H1 (cell line): ENCODE measurements around the gene TPRX1. TPM values are rescaled to one million over a fixed set of nuclear protein-coding genes. Genes with fewer than 3 reads are reported as not detected.
"Not testable (repeated sequence)": the region's sequence is repeated elsewhere in the genome, so short reads cannot be mapped to it uniquely, and the experiment has no call there.

Source experiments
- CTCF ChIA-PET: fragments of 300-600 bp; sonication (Branson Sonifier 250); formaldehyde crosslinking; loops from one replicate; lab custom pipeline; 2021; ENCODE audit not compliant: partially characterized antibody; lab: Charles Lee
- POLR2A ChIA-PET: fragments of 300-600 bp; sonication (Branson Sonifier 250); formaldehyde crosslinking; loops from one replicate; lab custom pipeline; 2021; ENCODE audit warnings: inconsistent platforms; ENCODE audit not compliant: partially characterized antibody; lab: Charles Lee
- DNase-seq, 2 experiments: peaks; one replicate each; pipeline versions ENCODE4 v3.0.0 to v3.0.0-alpha.2; 2010 to 2022; ENCODE audit warnings: low spot score in 2 of 2, low read depth in 1 of 2, mixed read lengths in 1 of 2
- FAIRE-seq: peaks from 2 replicates; lab custom pipeline; 2011; peaks lifted over from hg19 to GRCh38; lab: Jason Lieb, UNC
- H2AFZ ChIP-seq: 2 replicates; pipeline ENCODE4 v1.8.1; 2012; ENCODE audit warnings: low read length, inconsistent platforms
- H2AK5ac ChIP-seq: 2 replicates; pipeline ENCODE4 v1.6.1; 2013; ENCODE audit warnings: low read depth, low read length
- H2BK120ac ChIP-seq: replicated peaks from 2 replicates; pipeline ENCODE3; 2013; ENCODE audit warnings: low read depth, low read length, inconsistent platforms
- H2BK12ac ChIP-seq: 2 replicates; pipeline ENCODE4 v1.6.1; 2013; ENCODE audit warnings: low read depth, low read length
- H2BK15ac ChIP-seq: 2 replicates; pipeline ENCODE4 v1.6.1; 2013; ENCODE audit warnings: low read length
- H2BK20ac ChIP-seq: 2 replicates; pipeline ENCODE4 v1.6.1; 2013; ENCODE audit warnings: low read length
- H2BK5ac ChIP-seq: 2 replicates; pipeline ENCODE4 v1.6.1; 2013; ENCODE audit warnings: low read depth, low read length
- H3K14ac ChIP-seq: 2 replicates; pipeline ENCODE4 v1.6.1; 2013; ENCODE audit warnings: inconsistent platforms; ENCODE audit not compliant: insufficient read length
- H3K18ac ChIP-seq: 2 replicates; pipeline ENCODE4 v1.6.1; 2013; ENCODE audit warnings: low read length; ENCODE audit errors: extremely low read depth
- H3K23ac ChIP-seq: 2 replicates; pipeline ENCODE4 v1.6.1; 2013; ENCODE audit warnings: inconsistent platforms; ENCODE audit not compliant: insufficient read length
- H3K23me2 ChIP-seq: 2 replicates; pipeline ENCODE4 v1.6.1; 2013; ENCODE audit warnings: low read depth, low read length
- H3K27ac ChIP-seq: 2 replicates; pipeline ENCODE4 v1.6.1; 2011; ENCODE audit warnings: low read depth, low read length, inconsistent platforms
- H3K27me3 ChIP-seq, 4 experiments: replicated peaks in 1 of 4; 1 replicate in 1 of 4; 2 replicates in 3 of 4; pipeline versions ENCODE4 v1.6.1 to v1.8.1; 2011 to 2013; ENCODE audit warnings: low read length in 3 of 4, mild to moderate bottlenecking in 3 of 4, inconsistent platforms in 2 of 4, mixed read lengths in 2 of 4, moderate library complexity in 1 of 4; ENCODE audit not compliant: control insufficient read depth in 3 of 4, insufficient read depth in 3 of 4; ENCODE audit errors: extremely low read depth in 1 of 4
- H3K36me3 ChIP-seq, 4 experiments: 2 replicates each; pipeline versions ENCODE4 v1.6.1 to v1.8.1; 2011 to 2013; ENCODE audit warnings: mild to moderate bottlenecking in 4 of 4, low read length in 3 of 4, moderate library complexity in 2 of 4, control low read depth in 1 of 4, inconsistent platforms in 1 of 4; ENCODE audit not compliant: insufficient read depth in 4 of 4, control insufficient read depth in 2 of 4
- H3K4ac ChIP-seq: replicated peaks from 2 replicates; pipeline ENCODE3; 2013; ENCODE audit warnings: low read length, low read depth, mixed read lengths, inconsistent platforms; ENCODE audit not compliant: insufficient read length
- H3K4me1 ChIP-seq, 4 experiments: replicated peaks in 1 of 4; 1 replicate in 1 of 4; 2 replicates in 3 of 4; pipeline versions ENCODE4 v1.6.1 to v1.8.1; 2011 to 2013; ENCODE audit warnings: low read length in 3 of 4, inconsistent platforms in 2 of 4, mixed read lengths in 1 of 4; ENCODE audit not compliant: insufficient read depth in 4 of 4, control insufficient read depth in 3 of 4
- H3K4me2 ChIP-seq, 2 experiments: 2 replicates each; pipeline versions ENCODE4 v1.6.1 to v1.8.1; 2011 to 2013; ENCODE audit warnings: low read depth in 2 of 2, low read length in 2 of 2, control low read depth in 1 of 2, inconsistent platforms in 1 of 2, mild to moderate bottlenecking in 1 of 2; ENCODE audit not compliant: insufficient read depth in 1 of 2
- H3K4me3 ChIP-seq, 4 experiments: fragments of 200-600, 300-600 bp in 1 of 4; sonication (generic), shearing (Covaris generic), sonication (Bioruptor Twin) in 1 of 4; 2 replicates each; pipeline versions ENCODE4 v1.5.1 to v1.8.1; 2011 to 2016; ENCODE audit warnings: low read length in 4 of 4, low read depth in 3 of 4, control low read depth in 2 of 4, inconsistent platforms in 2 of 4, mild to moderate bottlenecking in 2 of 4, mixed read lengths in 1 of 4, moderate library complexity in 1 of 4; ENCODE audit not compliant: insufficient read depth in 2 of 4; ENCODE audit errors: extremely low read depth in 1 of 4
- H3K56ac ChIP-seq: replicated peaks from 2 replicates; pipeline ENCODE3; 2013; ENCODE audit warnings: low read depth, mild to moderate bottlenecking, mixed read lengths, low read length, inconsistent platforms; ENCODE audit not compliant: insufficient read length
- H3K79me1 ChIP-seq: 2 replicates; pipeline ENCODE4 v1.6.1; 2013; ENCODE audit warnings: low read depth, low read length, control low read depth
- H3K79me2 ChIP-seq, 2 experiments: 2 replicates each; pipeline versions ENCODE4 v1.6.1 to v1.8.1; 2012 to 2013; ENCODE audit warnings: low read length in 2 of 2, mild to moderate bottlenecking in 2 of 2, inconsistent platforms in 1 of 2; ENCODE audit not compliant: insufficient read depth in 2 of 2, control insufficient read depth in 1 of 2
- H3K9ac ChIP-seq, 4 experiments: replicated peaks in 1 of 4; 1 replicate in 1 of 4; 2 replicates in 3 of 4; pipeline versions ENCODE4 v1.6.1 to v1.8.1; 2011 to 2013; ENCODE audit warnings: low read depth in 3 of 4, low read length in 3 of 4, control low read depth in 2 of 4, mild to moderate bottlenecking in 2 of 4, moderate library complexity in 2 of 4, inconsistent platforms in 1 of 4; ENCODE audit errors: extremely low read depth in 1 of 4
- H3K9me3 ChIP-seq, 2 experiments: 2 replicates each; pipeline versions ENCODE4 v1.6.1 to v1.8.1; 2012 to 2013; ENCODE audit warnings: mild to moderate bottlenecking in 2 of 2, moderate library complexity in 2 of 2, control low read depth in 1 of 2, inconsistent platforms in 1 of 2, low read depth in 1 of 2, low read length in 1 of 2, mixed read lengths in 1 of 2; ENCODE audit not compliant: insufficient read depth in 2 of 2
- H4K20me1 ChIP-seq, 2 experiments: replicated peaks in 1 of 2; 2 replicates each; pipeline versions ENCODE3 to v1.8.1; 2011 to 2013; ENCODE audit warnings: inconsistent platforms in 2 of 2, low read length in 2 of 2, mild to moderate bottlenecking in 1 of 2; ENCODE audit not compliant: insufficient read depth in 2 of 2, control insufficient read depth in 1 of 2
- H4K5ac ChIP-seq: 2 replicates; pipeline ENCODE4 v1.6.1; 2013; ENCODE audit warnings: low read length, low read depth, mixed read lengths, inconsistent platforms; ENCODE audit not compliant: insufficient read length
- H4K8ac ChIP-seq: 2 replicates; pipeline ENCODE4 v1.8.0; 2013; ENCODE audit warnings: mild to moderate bottlenecking, moderate library complexity, low read length, inconsistent platforms; ENCODE audit not compliant: insufficient read depth; ENCODE audit errors: extremely low read depth
- H4K91ac ChIP-seq: replicated peaks from 2 replicates; pipeline ENCODE3; 2013; ENCODE audit warnings: low read length, mixed read lengths, inconsistent platforms; ENCODE audit not compliant: insufficient read length
- BCL11A ChIP-seq, 2 experiments: IDR thresholded peaks; one replicate each; pipeline ENCODE4 v1.6.1; 2011; ENCODE audit warnings: low read depth in 2 of 2, low read length in 2 of 2, mild to moderate bottlenecking in 2 of 2
- EGR1 ChIP-seq: IDR thresholded peaks from 2 replicates; pipeline ENCODE4 v1.6.1; 2011; ENCODE audit warnings: low read depth, low read length, borderline replicate concordance
- EP300 ChIP-seq, 2 experiments: IDR thresholded peaks; 1 replicate in 1 of 2; 2 replicates in 1 of 2; pipeline ENCODE4 v1.6.1; 2011 to 2012; ENCODE audit warnings: low read depth in 2 of 2, low read length in 2 of 2, mild to moderate bottlenecking in 2 of 2, borderline replicate concordance in 1 of 2, inconsistent platforms in 1 of 2, moderate library complexity in 1 of 2
- NANOG ChIP-seq: IDR thresholded peaks from 2 replicates; pipeline ENCODE4 v1.6.1; 2011; ENCODE audit warnings: low read length, low read depth, mild to moderate bottlenecking, inconsistent platforms; ENCODE audit not compliant: insufficient read depth, poor library complexity, severe bottlenecking
- TCF12 ChIP-seq: IDR thresholded peaks from 2 replicates; pipeline ENCODE4 v1.6.1; 2011; ENCODE audit warnings: low read depth, mild to moderate bottlenecking, low read length
- ZNF274 ChIP-seq: IDR thresholded peaks from 2 replicates; pipeline ENCODE4 v1.7.0; 2012; ENCODE audit warnings: low read length, borderline replicate concordance; ENCODE audit errors: extremely low read depth
- WGBS, 2 experiments: shearing (Covaris generic) in 1 of 2; methylation state at CpG; one replicate each; pipeline versions ENCODE4 v1.1.6 to v1.1.7; 2013 to 2015; ENCODE audit warnings: low lambda C conversion rate in 2 of 2, mixed read lengths in 2 of 2, inconsistent platforms in 1 of 2, low coverage in 1 of 2, missing lambda C conversion rate in 1 of 2; ENCODE audit not compliant: insufficient replicate concordance in 2 of 2, insufficient coverage in 1 of 2, insufficient read length in 1 of 2; ENCODE audit errors: extremely low coverage in 1 of 2, missing lambda C conversion rate in 1 of 2; 5-methylcytosine and 5-hydroxymethylcytosine counted together
- polyA plus RNA-seq, 7 experiments: library from polyadenylated mRNA; depleted of rRNA in 3 of 7; stranded (reverse) in 5 of 7; unstranded in 2 of 7; fragments of >200 nt in 5 of 7; fragments of 200-250 nt in 2 of 7; gene quantifications; 1 replicate in 5 of 7; 2 replicates in 1 of 7; 4 replicates in 1 of 7; pipeline versions ENCODE4 v1.2.1 to v1.2.3, GENCODE V29; 2011 to 2013; ENCODE audit warnings: missing spikeins in 2 of 7, mixed read lengths in 2 of 7
- total RNA-seq: library from RNA; stranded (reverse); fragmentation: NEBNext Ultra II Directional; extraction: Animal tissue kit (Norgen Biotek cat#: 25700); gene quantifications from 2 replicates; pipeline ENCODE4 v1.2.1, GENCODE V29; 2021
- TF ChIP-seq, protein P1 (sequence below): IDR thresholded peaks from 2 replicates; pipeline ENCODE4 v1.6.1; 2012; ENCODE audit warnings: inconsistent platforms

Gene TPRX1
- total and polyA plus RNA-seq, 2 of the 8 experiments (the other 6 are each of a cell fraction or from before 2014, with no cell fraction given), result 0.03 TPM; not detected in 1

DNA sequence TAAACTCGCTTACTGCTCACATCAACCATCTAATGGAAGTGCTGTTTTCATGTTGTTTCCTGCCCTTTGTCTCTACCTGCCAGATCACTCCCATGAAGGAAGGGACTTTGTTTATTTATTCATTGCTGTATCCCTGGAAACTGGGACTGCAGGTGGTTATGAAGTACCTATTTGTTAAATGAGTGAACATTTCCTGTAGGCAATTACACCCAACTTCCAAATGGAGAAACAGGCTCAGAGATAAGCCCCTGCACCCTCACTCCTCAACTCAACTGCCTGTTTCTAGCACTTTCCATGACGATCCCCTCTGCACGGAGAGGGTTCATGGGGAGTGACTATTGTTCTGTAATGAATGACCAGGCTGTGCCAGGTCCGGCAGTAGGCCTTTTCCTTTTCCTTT lies 27.8 kb downstream of the TPRX1 start (continued):
- TF ChIP-seq, protein P1, sequence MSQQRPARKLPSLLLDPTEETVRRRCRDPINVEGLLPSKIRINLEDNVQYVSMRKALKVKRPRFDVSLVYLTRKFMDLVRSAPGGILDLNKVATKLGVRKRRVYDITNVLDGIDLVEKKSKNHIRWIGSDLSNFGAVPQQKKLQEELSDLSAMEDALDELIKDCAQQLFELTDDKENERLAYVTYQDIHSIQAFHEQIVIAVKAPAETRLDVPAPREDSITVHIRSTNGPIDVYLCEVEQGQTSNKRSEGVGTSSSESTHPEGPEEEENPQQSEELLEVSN, result no peak
- no peak for TF ChIP-seq ZNF274
- TF ChIP-seq BCL11A (IDR thresholded peaks at IDR 0.05; ENCODE audit: low read depth in 2 of 2, low read length in 2 of 2), result no peak
- TF ChIP-seq EGR1, result no peak
- no peak for TF ChIP-seq TCF12
- TF ChIP-seq NANOG, result no peak
- no peak for TF ChIP-seq EP300 (IDR thresholded peaks at IDR 0.05; ENCODE audit: borderline replicate concordance in 1 of 2, low read depth in 2 of 2, low read length in 2 of 2)

DNA sequence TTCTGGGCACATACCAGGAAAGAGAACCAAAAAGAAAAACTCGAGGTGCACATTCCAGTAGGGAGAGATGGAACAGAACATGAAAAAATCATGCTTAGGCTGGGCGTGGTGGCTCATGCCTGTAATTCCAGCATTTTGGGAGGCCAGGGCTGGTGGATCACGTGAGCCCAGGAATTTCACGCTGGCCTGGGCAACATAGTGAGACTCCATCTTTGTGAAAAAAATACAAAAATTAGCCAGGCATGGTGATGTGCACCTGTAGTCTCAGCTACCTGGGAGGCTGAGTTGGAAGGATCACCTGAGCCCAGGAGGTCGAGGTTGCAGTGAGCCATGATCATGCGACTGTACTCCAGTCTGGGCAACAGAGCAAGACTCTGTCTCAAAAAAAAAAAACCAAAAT lies 33.1 kb downstream of the TPRX1 start:
- H3K56ac ChIP-seq, result not testable (repeated sequence)
- POLR2A ChIA-PET, result interaction anchor here (1.5 kb wide), 1 partner anchor 18 kb away, joined by 3 read pairs; no protein-coding TSS in a partner anchor

More for the DNA sequence above, 33.1 kb downstream of the TPRX1 start:
- H4K91ac ChIP-seq, H3K27ac ChIP-seq, H2AK5ac ChIP-seq, H3K4ac ChIP-seq, H3K23ac ChIP-seq, H3K36me3 ChIP-seq, H3K4me3 ChIP-seq, H3K9ac ChIP-seq, H3K79me1 ChIP-seq, H3K23me2 ChIP-seq, H2BK120ac ChIP-seq, H4K5ac ChIP-seq, FAIRE-seq, H2BK5ac ChIP-seq, H4K8ac ChIP-seq, H4K20me1 ChIP-seq, H3K4me1 ChIP-seq, H3K9me3 ChIP-seq, H3K79me2 ChIP-seq, H3K27me3 ChIP-seq, H3K18ac ChIP-seq, H3K4me2 ChIP-seq, H2AFZ ChIP-seq, H3K14ac ChIP-seq, DNase-seq: not testable (repeated sequence)
- CTCF ChIA-PET, result interaction anchor here (0.6 kb wide), 1 partner anchor 338 kb away, joined by 3 read pairs; no protein-coding TSS in a partner anchor
- Histone ChIP-seq H2BK20ac (peak overlapping the region; percentile 21; the same call in 1 of the 2 replicates), H2BK12ac (peak overlapping the region; percentile 63; the same call in 1 of the 2 replicates), H2BK15ac (peak overlapping the region; percentile 65; the same call in 1 of the 2 replicates)
- WGBS, 2 experiments, result 85% methylated on average over 6 of the region's 6 CpGs; no CpG with 5 or more reads in 1 of the 2 experiments
